ENCODE data around the gene HNMT.

Gene HNMT

DNA sequence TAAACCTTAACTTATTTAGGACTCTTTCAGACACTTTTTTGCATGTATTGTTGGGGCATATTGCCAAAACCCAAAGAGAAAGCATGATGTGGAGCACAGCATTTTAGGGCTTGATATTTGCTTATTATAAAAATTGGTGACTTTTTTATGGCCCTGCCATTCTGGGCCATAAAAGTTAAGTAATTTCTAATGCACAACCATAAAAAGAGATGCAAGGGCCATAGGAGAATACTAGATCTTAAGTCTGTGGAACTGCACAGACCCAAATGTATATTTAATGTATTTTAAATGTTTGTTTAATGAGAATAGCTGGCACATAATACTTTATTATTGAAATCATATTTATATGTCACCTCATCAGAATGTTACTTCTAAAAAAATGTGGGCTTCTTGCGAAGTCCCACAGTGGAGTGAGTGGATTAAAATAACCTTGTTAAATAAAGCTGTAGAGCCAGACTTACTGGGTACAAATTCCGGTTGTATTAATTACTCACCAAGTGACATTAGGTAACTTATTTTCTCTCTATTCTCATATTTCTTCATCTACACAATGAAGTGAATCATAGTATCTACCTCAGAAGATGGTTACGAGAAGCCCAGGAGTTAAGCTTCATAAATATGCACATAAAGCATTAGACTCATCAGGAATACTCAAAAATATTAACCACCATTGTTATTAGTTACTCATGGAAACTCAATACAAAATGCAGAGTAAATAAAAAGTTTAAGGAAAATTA is 52.2 kb downstream of the HNMT start:
- H3K36me3 ChIP-seq (ENCODE audit: insufficient read depth, low read length) = no peaks in the 10 kb centered on the region
- H3K4me3 ChIP-seq = no peak overlapping the region
- H3K9me3 ChIP-seq (ENCODE audit: low read depth, low read length) = no peaks in the 10 kb centered on the region
- H3K9ac ChIP-seq (ENCODE audit: insufficient read length) = no peak overlapping the region
- DNase-seq (ENCODE audit: low read depth, low spot score) = no peak
- no peak for TF ChIP-seq EZH2 (IDR thresholded peaks at IDR 0.05)
- TF ChIP-seq POLR2AphosphoS5 (IDR thresholded peaks at IDR 0.05; ENCODE audit: borderline replicate concordance, low read depth, low read length) = no peak
- TF ChIP-seq FOXP2 (optimal IDR thresholded peaks at IDR 0.05; ENCODE audit: control extremely low read depth, extremely low read length, insufficient read depth) = no peak
- H3K27ac ChIP-seq = no peak overlapping the region

DNA sequence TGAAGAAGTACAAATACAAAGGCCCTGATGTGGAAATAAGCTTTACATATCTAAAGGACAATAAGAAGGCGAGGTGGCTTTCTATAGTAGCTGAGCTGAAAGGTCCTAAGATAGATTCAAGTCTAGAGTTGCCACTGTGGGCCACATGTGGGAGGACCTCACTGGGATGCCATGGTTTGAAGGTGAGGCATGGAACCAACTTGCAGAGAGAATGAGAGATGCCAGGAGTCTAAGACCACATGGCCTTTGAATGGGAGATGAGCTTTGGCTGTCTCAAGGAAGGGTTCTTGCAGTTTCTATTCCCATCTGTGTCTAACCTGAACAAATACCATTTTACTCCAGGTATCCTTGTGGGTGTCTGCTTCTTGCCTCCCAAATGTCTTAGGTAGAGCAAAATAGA is 53.6 kb downstream of the HNMT start:
- no peak overlapping the region for H3K4me3 ChIP-seq
- no peaks in the 10 kb centered on the region for H3K9me3 ChIP-seq (ENCODE audit: low read depth, low read length)
- no peak for TF ChIP-seq POLR2AphosphoS5 (IDR thresholded peaks at IDR 0.05; ENCODE audit: borderline replicate concordance, low read depth, low read length)
- TF ChIP-seq EZH2 (IDR thresholded peaks at IDR 0.05) = no peak
- no peak for TF ChIP-seq FOXP2 (optimal IDR thresholded peaks at IDR 0.05; ENCODE audit: control extremely low read depth, extremely low read length, insufficient read depth)
- no peaks in the 10 kb centered on the region for H3K36me3 ChIP-seq (ENCODE audit: insufficient read depth, low read length)
- no peak overlapping the region for H3K27ac ChIP-seq
- no peak overlapping the region for H3K9ac ChIP-seq (ENCODE audit: insufficient read length)
- DNase-seq (ENCODE audit: low read depth, low spot score) = no peak

DNA sequence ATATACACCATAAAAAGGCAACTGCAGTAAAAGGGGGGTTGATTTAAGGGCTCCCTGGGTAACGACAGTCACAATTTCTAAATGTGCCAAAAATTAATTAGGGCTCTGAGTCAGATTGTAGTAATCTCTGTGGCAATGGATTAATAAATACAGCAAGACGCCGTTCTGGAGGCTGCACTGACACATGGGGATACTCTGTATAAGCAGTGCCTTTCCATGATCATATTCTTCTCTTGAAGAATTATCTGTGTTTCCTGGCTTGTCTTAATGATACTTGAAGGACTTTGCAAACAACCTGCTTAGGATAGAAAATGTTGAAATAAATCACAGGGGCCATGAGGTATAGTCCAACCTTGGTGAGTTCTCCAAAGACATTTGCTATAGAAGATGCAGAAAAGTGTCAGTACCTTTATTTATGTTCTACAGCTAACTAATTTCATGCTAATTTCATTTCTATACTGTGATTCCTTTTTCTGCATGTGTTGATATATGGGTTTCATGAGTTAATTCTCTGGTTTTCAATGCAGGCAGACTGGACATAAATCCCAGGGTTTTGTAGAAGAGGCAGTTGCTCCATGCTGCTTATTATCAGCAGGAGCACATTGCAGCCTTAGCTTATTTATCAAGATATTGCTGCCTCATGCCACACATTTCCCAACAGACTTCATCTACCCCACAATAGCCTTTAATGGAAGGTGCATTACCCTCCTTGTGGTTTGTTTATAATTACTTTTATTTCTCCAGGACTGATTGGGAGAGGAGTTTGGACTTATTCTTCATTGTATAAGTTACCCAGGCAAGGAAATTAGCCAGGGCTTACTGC is 54.8 kb downstream of the HNMT start:
- TF ChIP-seq EZH2 (IDR thresholded peaks at IDR 0.05) = no peak
- no peak for TF ChIP-seq POLR2AphosphoS5 (IDR thresholded peaks at IDR 0.05; ENCODE audit: borderline replicate concordance, low read depth, low read length)
- TF ChIP-seq FOXP2 (optimal IDR thresholded peaks at IDR 0.05; ENCODE audit: control extremely low read depth, extremely low read length, insufficient read depth) = no peak
- Histone ChIP-seq H3K4me3 (no peak overlapping the region), H3K27ac (no peak overlapping the region), H3K9me3 (ENCODE audit: low read depth, low read length) (no peaks in the 10 kb centered on the region), H3K36me3 (ENCODE audit: insufficient read depth, low read length) (no peaks in the 10 kb centered on the region), H3K9ac (ENCODE audit: insufficient read length) (no peak overlapping the region)
- DNase-seq (ENCODE audit: low read depth, low spot score) = no peak

DNA sequence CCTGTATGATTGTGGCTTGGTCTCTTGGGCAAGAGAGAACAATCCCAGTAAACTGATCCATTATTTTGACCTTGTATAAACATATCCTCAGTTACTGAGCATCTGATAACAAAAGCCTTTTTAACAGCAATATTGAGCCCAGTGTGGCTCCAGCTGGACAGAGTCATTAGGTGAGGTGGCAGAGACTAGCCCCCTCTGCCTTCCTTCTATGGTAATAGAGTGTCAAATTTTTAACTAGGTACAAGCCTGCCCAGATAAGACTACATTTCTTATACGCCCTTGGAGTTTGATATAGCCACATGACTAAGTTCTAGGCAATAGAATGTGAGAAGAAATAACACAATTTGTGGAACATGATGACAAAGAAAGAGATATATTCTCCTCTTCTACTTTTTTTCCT is 56.2 kb downstream of the HNMT start:
- Histone ChIP-seq H3K9ac (ENCODE audit: insufficient read length) (no peak overlapping the region), H3K36me3 (ENCODE audit: insufficient read depth, low read length) (no peaks in the 10 kb centered on the region), H3K4me3 (no peak overlapping the region), H3K9me3 (ENCODE audit: low read depth, low read length) (no peaks in the 10 kb centered on the region), H3K27ac (no peak overlapping the region)
- no peak for TF ChIP-seq FOXP2 (optimal IDR thresholded peaks at IDR 0.05; ENCODE audit: control extremely low read depth, extremely low read length, insufficient read depth)
- no peak for TF ChIP-seq EZH2 (IDR thresholded peaks at IDR 0.05)
- no peak for TF ChIP-seq POLR2AphosphoS5 (IDR thresholded peaks at IDR 0.05; ENCODE audit: borderline replicate concordance, low read depth, low read length)
- no peak for DNase-seq (ENCODE audit: low read depth, low spot score)

DNA sequence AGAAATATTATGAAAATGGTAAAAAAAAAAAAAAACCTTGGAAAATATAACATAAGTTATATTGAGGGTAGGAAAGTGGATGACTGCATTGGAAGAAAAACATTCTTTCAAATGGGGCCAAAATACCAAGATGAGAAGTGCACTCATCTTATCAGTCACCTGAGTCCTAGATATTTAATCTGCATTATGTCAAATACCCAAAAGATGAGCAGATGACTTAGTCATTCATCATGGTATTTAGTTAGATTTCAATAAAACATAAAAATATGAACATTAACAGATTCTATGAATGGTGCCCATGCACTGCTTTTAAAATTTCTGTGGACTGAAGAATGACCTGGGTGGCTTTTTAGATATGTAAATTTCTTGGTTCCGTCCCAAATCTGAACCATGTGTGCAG is 56.9 kb downstream of the HNMT start:
- Histone ChIP-seq H3K36me3 (ENCODE audit: insufficient read depth, low read length) (no peaks in the 10 kb centered on the region), H3K4me3 (no peak overlapping the region), H3K9ac (ENCODE audit: insufficient read length) (no peak overlapping the region), H3K27ac (no peak overlapping the region), H3K9me3 (ENCODE audit: low read depth, low read length) (no peaks in the 10 kb centered on the region)
- no peak for DNase-seq (ENCODE audit: low read depth, low spot score)
- TF ChIP-seq FOXP2 (optimal IDR thresholded peaks at IDR 0.05; ENCODE audit: control extremely low read depth, extremely low read length, insufficient read depth) = no peak

DNA sequence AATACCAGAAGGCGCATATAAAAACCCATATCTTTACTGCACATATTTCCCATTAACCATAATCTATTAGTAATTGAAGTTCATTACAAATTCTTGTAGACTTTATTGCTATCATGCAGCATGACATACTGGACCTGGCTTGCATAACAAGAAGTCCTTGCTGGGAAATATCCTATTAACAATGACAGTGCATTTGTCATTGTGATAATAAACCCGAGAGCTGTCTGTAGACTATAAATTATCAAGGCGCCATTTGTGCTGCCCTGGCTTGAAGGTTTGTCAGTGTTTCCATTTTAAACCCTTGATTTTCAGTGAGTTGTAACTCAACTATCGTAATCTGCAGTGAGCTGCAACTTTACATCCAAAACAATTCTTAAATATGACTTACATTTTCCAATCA is 59.0 kb downstream of the HNMT start:
- H3K4me3 ChIP-seq = no peak overlapping the region
- H3K27ac ChIP-seq = no peak overlapping the region
- DNase-seq (ENCODE audit: low read depth, low spot score) = peak; percentile 5
- no peak overlapping the region for H3K9ac ChIP-seq (ENCODE audit: insufficient read length)
- no peak for TF ChIP-seq FOXP2 (optimal IDR thresholded peaks at IDR 0.05; ENCODE audit: control extremely low read depth, extremely low read length, insufficient read depth)
- TF ChIP-seq POLR2AphosphoS5 (IDR thresholded peaks at IDR 0.05; ENCODE audit: borderline replicate concordance, low read depth, low read length) = peak; percentile 15; the same call in 1 of the 2 replicates
- no peak for TF ChIP-seq EZH2 (IDR thresholded peaks at IDR 0.05)
- H3K36me3 ChIP-seq (ENCODE audit: insufficient read depth, low read length) = no peaks in the 10 kb centered on the region
- no peaks in the 10 kb centered on the region for H3K9me3 ChIP-seq (ENCODE audit: low read depth, low read length)

DNA sequence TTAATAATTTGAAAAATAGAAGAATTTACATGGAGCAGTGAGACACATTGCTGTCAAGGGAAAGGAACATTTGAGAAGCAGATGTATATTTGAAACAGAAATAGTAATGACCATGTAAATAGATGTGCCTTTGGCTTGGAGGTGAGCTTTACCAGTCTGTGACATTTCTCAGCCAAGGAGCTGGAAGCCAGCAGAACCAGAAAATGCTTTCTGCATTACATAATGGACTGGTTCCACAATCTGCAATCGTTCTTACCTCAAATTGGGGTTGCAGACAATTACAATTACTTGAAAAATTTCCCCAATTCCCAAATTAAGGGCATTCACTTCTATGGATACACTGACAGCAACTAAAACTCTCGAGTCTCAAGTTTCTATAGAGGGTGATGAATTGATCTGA is 59.7 kb downstream of the HNMT start:
- no peaks in the 10 kb centered on the region for H3K9me3 ChIP-seq (ENCODE audit: low read depth, low read length)
- TF ChIP-seq FOXP2 (optimal IDR thresholded peaks at IDR 0.05; ENCODE audit: control extremely low read depth, extremely low read length, insufficient read depth) (no peak), POLR2AphosphoS5 (IDR thresholded peaks at IDR 0.05; ENCODE audit: borderline replicate concordance, low read depth, low read length) (no peak), EZH2 (IDR thresholded peaks at IDR 0.05) (no peak)
- no peaks in the 10 kb centered on the region for H3K36me3 ChIP-seq (ENCODE audit: insufficient read depth, low read length)
- no peak overlapping the region for H3K9ac ChIP-seq (ENCODE audit: insufficient read length)
- no peak overlapping the region for H3K27ac ChIP-seq
- no peak for DNase-seq (ENCODE audit: low read depth, low spot score)
- no peak overlapping the region for H3K4me3 ChIP-seq

DNA sequence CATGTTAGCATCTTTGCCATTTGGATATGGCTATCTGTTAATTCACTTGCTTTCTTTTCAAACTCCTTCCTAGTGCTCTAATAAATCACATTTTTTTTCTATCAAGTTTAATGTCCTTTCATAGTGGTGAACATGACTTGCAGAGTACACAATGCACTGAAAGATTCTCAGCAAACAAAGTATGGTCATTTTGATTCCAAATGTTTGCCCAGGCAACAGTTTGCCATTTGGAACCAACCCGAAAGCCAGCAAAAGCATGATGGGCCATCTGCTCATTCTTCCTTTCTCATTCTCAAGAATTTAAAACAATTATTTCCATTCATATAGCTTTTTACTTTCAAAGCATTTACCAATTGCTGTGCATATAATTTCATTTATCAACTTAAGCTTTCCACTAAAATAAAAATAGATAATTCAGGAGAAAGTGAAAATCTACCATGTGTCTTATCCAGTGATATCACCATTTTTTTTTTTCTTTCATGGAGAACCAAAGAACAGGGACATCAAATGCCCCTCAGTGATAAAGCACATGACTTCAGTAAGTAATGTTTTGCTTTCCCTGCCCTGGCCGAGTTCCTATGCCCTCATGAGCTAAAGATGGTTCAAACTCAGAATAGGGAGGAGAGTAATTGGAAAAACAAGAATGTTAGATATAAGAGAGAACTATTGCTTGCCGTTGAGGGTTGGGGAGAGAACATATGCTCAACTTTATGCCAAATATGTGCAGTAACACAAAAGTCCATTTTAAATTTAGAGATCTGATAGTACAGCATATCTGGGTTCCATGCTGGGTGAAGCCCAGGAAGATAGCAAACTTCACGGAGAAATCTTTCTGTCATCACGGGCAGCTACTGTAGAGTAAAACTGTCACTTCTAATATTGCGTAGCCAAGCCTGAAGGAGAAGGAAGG is 62.1 kb downstream of the HNMT start:
- H3K4me3 ChIP-seq = no peak overlapping the region
- TF ChIP-seq EZH2 (IDR thresholded peaks at IDR 0.05) (no peak), POLR2AphosphoS5 (IDR thresholded peaks at IDR 0.05; ENCODE audit: borderline replicate concordance, low read depth, low read length) (no peak), FOXP2 (optimal IDR thresholded peaks at IDR 0.05; ENCODE audit: control extremely low read depth, extremely low read length, insufficient read depth) (no peak)
- H3K27ac ChIP-seq = no peak overlapping the region
- no peaks in the 10 kb centered on the region for H3K36me3 ChIP-seq (ENCODE audit: insufficient read depth, low read length)
- H3K9ac ChIP-seq (ENCODE audit: insufficient read length) = no peak overlapping the region
- H3K9me3 ChIP-seq (ENCODE audit: low read depth, low read length) = no peaks in the 10 kb centered on the region
- no peak for DNase-seq (ENCODE audit: low read depth, low spot score)
